Peyer's patch (tissue), 4 donors: Measurements from ENCODE around the gene TECPR2. TPM values are rescaled to one million over a fixed set of nuclear protein-coding genes. Genes with fewer than 3 reads are reported as not detected.
A peak's percentile ranks its signal among the peaks of the same experiment; 100 is the strongest.

ENCODE experiments used
- DNase-seq, 3 donors: peaks; one replicate each; pipeline ENCODE4 v3.0.0-alpha.2; 2017 to 2019
- H3K27ac ChIP-seq, 4 donors: fragments of 200-600 bp; sonication (generic); one replicate each; pipeline ENCODE4 v1.5.1; 2016 to 2019
- H3K27me3 ChIP-seq, 2 donors: fragments of 200-600 bp; sonication (generic); one replicate each; pipeline ENCODE4 v1.5.1; 2019
- H3K36me3 ChIP-seq, 3 donors: fragments of 200-600 bp; sonication (generic); one replicate each; pipeline ENCODE4 v1.5.1; 2016 to 2019
- H3K4me1 ChIP-seq, 4 donors: fragments of 200-600 bp; sonication (generic); one replicate each; pipeline ENCODE4 v1.5.1; 2016 to 2019
- H3K4me3 ChIP-seq, 4 donors: fragments of 200-600 bp; sonication (generic); 1 replicate in 3 of 4; 2 replicates in 1 of 4; pipeline ENCODE4 v1.5.1; 2016 to 2019; ENCODE audit warnings: mild to moderate bottlenecking in 1 of 4
- H3K9me3 ChIP-seq, 4 donors: fragments of 200-600 bp; sonication (generic); one replicate each; pipeline ENCODE4 v1.5.1; 2016 to 2019; ENCODE audit warnings: mild to moderate bottlenecking in 1 of 4
- POLR2A ChIP-seq, 2 donors: fragments of 450-650 bp; IDR thresholded peaks; one replicate each; pipeline ENCODE4 v1.5.1; 2017; ENCODE audit warnings: antibody characterized with exemption in 2 of 2, mild to moderate bottlenecking in 2 of 2, moderate library complexity in 2 of 2
- total RNA-seq, 4 donors: library from RNA; depleted of rRNA; stranded (reverse); fragments of >200 nt; gene quantifications; one replicate each; pipeline ENCODE4 v1.1.0, GENCODE V29; 2016
- TF ChIP-seq, protein P1 (sequence below), 6 experiments: fragments of 450-650 bp in 4 of 6; fragments of 200-600 bp in 2 of 6; sonication (generic) in 1 of 6; IDR thresholded peaks; one replicate each; pipeline ENCODE4 v1.5.1; 2017 to 2019; ENCODE audit warnings: antibody characterized with exemption in 6 of 6, mild to moderate bottlenecking in 3 of 6, moderate library complexity in 1 of 6

The TECPR2 gene
- total RNA-seq, 4 donors from 2014 or later, result 21.5 to 45.3 (median 22.4) TPM

- H3K27ac ChIP-seq, result peak overlapping the region in 3 of 4 donors; percentile 22 to 71 (median 52)
- TF ChIP-seq POLR2A (IDR thresholded peaks at IDR 0.05), result no peak
- TF ChIP-seq, protein P1, sequence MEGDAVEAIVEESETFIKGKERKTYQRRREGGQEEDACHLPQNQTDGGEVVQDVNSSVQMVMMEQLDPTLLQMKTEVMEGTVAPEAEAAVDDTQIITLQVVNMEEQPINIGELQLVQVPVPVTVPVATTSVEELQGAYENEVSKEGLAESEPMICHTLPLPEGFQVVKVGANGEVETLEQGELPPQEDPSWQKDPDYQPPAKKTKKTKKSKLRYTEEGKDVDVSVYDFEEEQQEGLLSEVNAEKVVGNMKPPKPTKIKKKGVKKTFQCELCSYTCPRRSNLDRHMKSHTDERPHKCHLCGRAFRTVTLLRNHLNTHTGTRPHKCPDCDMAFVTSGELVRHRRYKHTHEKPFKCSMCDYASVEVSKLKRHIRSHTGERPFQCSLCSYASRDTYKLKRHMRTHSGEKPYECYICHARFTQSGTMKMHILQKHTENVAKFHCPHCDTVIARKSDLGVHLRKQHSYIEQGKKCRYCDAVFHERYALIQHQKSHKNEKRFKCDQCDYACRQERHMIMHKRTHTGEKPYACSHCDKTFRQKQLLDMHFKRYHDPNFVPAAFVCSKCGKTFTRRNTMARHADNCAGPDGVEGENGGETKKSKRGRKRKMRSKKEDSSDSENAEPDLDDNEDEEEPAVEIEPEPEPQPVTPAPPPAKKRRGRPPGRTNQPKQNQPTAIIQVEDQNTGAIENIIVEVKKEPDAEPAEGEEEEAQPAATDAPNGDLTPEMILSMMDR (IDR thresholded peaks at IDR 0.05), result no peak
- peak in 2 of 3 donors; percentile 64 to 71 for DNase-seq
Observed at GRCh38 chr14:102481791-102482238, 119.1 kb downstream of the TECPR2 start.

GRCh38 chr14:102484316-102484715 is 121.6 kb downstream of the TECPR2 start:
- no peaks in the 10 kb centered on the region for H3K9me3 ChIP-seq
- peaks cover 0 to 5% (median 0%) of the 10 kb centered on the region in 4 donors for H3K4me1 ChIP-seq
- H3K27ac ChIP-seq, result no peak overlapping the region
- no peak overlapping the region for H3K4me3 ChIP-seq
- no peaks in the 10 kb centered on the region for H3K27me3 ChIP-seq
- DNase-seq, result no peak
- TF ChIP-seq, protein P1 (IDR thresholded peaks at IDR 0.05), result no peak
- TF ChIP-seq POLR2A (IDR thresholded peaks at IDR 0.05), result no peak
- H3K36me3 ChIP-seq, result no peaks in the 10 kb centered on the region

More at GRCh38 chr14:102481791-102482238, 119.1 kb downstream of the TECPR2 start:
- H3K4me3 ChIP-seq, result no peak overlapping the region
- H3K4me1 ChIP-seq, result peaks cover 0 to 5% (median 0%) of the 10 kb centered on the region in 4 donors
- H3K9me3 ChIP-seq, result no peaks in the 10 kb centered on the region
- no peaks in the 10 kb centered on the region for H3K27me3 ChIP-seq
- H3K36me3 ChIP-seq, result no peaks in the 10 kb centered on the region

DNA sequence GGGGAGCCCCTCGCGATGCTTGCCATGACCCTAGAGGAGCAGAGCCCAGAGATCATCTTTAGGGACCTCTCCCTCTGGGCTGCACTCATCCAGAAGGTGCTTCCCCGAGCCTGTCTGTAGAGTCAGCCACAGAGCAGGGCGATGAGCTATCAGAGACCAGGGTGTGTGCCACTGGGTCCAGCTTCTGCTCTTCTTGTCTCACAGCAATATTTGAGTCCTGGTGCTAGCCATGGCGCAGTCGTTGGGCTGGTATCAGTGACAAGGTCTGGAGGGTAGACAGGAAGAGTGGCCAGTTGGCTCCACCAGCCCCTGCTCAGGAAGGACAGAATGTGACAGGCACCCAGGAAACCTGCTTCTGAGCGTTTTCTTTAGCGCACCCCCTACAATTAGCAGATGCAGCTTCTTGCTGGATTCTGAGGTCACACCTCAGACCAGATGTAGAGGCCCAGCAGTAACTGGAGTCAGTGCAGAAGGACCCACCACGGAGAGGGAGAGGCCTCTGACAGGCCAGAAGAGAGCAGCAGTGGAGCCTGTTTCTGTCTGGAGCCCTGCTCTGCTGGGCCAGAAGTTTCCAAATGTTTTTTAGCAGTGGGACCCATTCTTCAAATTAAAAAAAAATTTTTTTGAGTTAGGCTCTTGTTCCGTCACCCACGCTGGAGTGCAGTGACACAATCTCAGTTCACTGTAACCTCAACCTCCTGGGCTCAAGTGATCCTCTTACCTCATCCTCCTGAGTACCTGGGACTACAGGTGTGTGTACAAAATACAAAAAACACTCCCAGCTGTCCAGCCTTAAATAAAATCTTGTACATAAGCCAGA is 123.2 kb downstream of the TECPR2 start:
- DNase-seq, result no peak
- Histone ChIP-seq H3K9me3 (no peaks in the 10 kb centered on the region), H3K4me3 (no peak overlapping the region), H3K4me1 (no peaks in the 10 kb centered on the region), H3K27ac (no peak overlapping the region), H3K36me3 (no peaks in the 10 kb centered on the region), H3K27me3 (no peaks in the 10 kb centered on the region)
- no peak for TF ChIP-seq POLR2A (IDR thresholded peaks at IDR 0.05)
- TF ChIP-seq, protein P1 (IDR thresholded peaks at IDR 0.05), result no peak

GRCh38 chr14:102486513-102487203 is 123.9 kb downstream of the TECPR2 start:
- TF ChIP-seq POLR2A (IDR thresholded peaks at IDR 0.05), result no peak
- TF ChIP-seq, protein P1 (IDR thresholded peaks at IDR 0.05), result no peak
- no peak overlapping the region for H3K4me3 ChIP-seq
- H3K36me3 ChIP-seq, result no peaks in the 10 kb centered on the region
- no peaks in the 10 kb centered on the region for H3K9me3 ChIP-seq
- no peak overlapping the region for H3K27ac ChIP-seq
- no peaks in the 10 kb centered on the region for H3K4me1 ChIP-seq
- H3K27me3 ChIP-seq, result no peaks in the 10 kb centered on the region
- DNase-seq, result no peak

GRCh38 chr14:102487204-102487577 is 124.5 kb downstream of the TECPR2 start:
- H3K9me3 ChIP-seq, result no peaks in the 10 kb centered on the region
- no peaks in the 10 kb centered on the region for H3K27me3 ChIP-seq
- H3K27ac ChIP-seq, result no peak overlapping the region
- no peaks in the 10 kb centered on the region for H3K36me3 ChIP-seq
- TF ChIP-seq, protein P1 (IDR thresholded peaks at IDR 0.05), result no peak
- TF ChIP-seq POLR2A (IDR thresholded peaks at IDR 0.05), result no peak
- no peak for DNase-seq
- no peak overlapping the region for H3K4me3 ChIP-seq
- H3K4me1 ChIP-seq, result no peaks in the 10 kb centered on the region
